H1 (cell line): ENCODE data around the gene BCL2L13. TPM values are rescaled to one million over a fixed set of nuclear protein-coding genes. Genes with fewer than 3 reads are reported as not detected.

ENCODE experiments used
- TAF1 ChIP-seq: IDR thresholded peaks from 2 replicates; pipeline ENCODE4 v1.6.1; 2011; ENCODE audit warnings: mild to moderate bottlenecking, low read depth, low read length
- polyA plus RNA-seq, 7 experiments: library from polyadenylated mRNA; depleted of rRNA in 3 of 7; stranded (reverse) in 5 of 7; unstranded in 2 of 7; fragments of >200 nt in 5 of 7; fragments of 200-250 nt in 2 of 7; gene quantifications; 1 replicate in 5 of 7; 2 replicates in 1 of 7; 4 replicates in 1 of 7; pipeline versions ENCODE4 v1.2.1 to v1.2.3, GENCODE V29; 2011 to 2013; ENCODE audit warnings: missing spikeins in 2 of 7, mixed read lengths in 2 of 7
- total RNA-seq: library from RNA; stranded (reverse); fragmentation: NEBNext Ultra II Directional; extraction: Animal tissue kit (Norgen Biotek cat#: 25700); gene quantifications from 2 replicates; pipeline ENCODE4 v1.2.1, GENCODE V29; 2021

The BCL2L13 gene
- total and polyA plus RNA-seq, 2 of the 8 experiments (the other 6 are each of a cell fraction or from before 2014, with no cell fraction given): 20.7 to 35.0 TPM

DNA sequence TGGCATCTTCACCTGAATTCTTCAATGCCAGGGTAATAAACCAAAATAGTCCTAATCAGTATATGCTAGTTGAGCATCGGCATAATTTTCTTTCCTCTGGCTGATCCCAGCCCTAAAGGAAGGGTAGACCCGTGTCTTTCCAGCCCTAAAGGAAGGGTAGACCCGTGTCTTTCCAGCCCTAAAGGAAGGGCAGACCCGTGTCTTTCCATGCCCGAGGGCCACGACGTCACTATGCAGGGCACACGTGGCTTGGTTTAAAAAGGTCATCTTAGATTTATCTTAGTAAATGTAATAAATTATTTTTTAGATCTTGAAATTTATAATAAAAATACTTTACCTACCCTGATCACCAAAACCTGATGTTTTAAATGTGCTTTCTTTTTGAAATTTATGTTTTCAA is 90.2 kb downstream of the BCL2L13 start (continued):
- no peak for TF ChIP-seq TAF1
